OCI-LY1 (cell line): ENCODE results near the gene NR2C2.

Experiments used
- H2AFZ ChIP-seq: fragments of 200-600 bp; sonication (generic), shearing (Covaris generic); 2 replicates; pipeline ENCODE4 v1.6.0; 2014; ENCODE audit warnings: antibody characterized with exemption, mild to moderate bottlenecking, low read length
- H3F3A ChIP-seq: fragments of 200-600 bp; sonication (generic), shearing (Covaris generic); 2 replicates; pipeline ENCODE4 v1.6.0; 2014; ENCODE audit warnings: mild to moderate bottlenecking, antibody characterized with exemption, low read length, moderate library complexity; ENCODE audit not compliant: insufficient read depth
- H3K27ac ChIP-seq: fragments of 200-600 bp; sonication (generic); 2 replicates; pipeline ENCODE4 v1.5.1; 2014; ENCODE audit warnings: low read length, mixed run types, mild to moderate bottlenecking, low read depth; ENCODE audit not compliant: poor library complexity, severe bottlenecking
- H3K27me3 ChIP-seq: fragments of 200-600 bp; sonication (generic); 2 replicates; pipeline ENCODE4 v1.6.0; 2014; ENCODE audit warnings: antibody characterized with exemption, mild to moderate bottlenecking, low read length, moderate library complexity; ENCODE audit not compliant: insufficient read depth
- H3K36me3 ChIP-seq: fragments of 200-600 bp; sonication (generic); 2 replicates; pipeline ENCODE4 v1.6.1; 2014; ENCODE audit warnings: mild to moderate bottlenecking, antibody characterized with exemption, low read length, moderate library complexity, mixed read lengths; ENCODE audit not compliant: insufficient read depth
- H3K4me1 ChIP-seq: fragments of 200-600 bp; sonication (generic); 2 replicates; pipeline ENCODE4 v1.5.1; 2014; ENCODE audit warnings: mild to moderate bottlenecking, low read length, moderate library complexity; ENCODE audit not compliant: insufficient read depth, severe bottlenecking
- H3K4me2 ChIP-seq: fragments of 200-600 bp; sonication (generic), shearing (Covaris generic); 2 replicates; pipeline ENCODE4 v1.6.1; 2014; ENCODE audit warnings: low read length
- H3K4me3 ChIP-seq: fragments of 200-600 bp; sonication (generic); 2 replicates; pipeline ENCODE4 v1.5.1; 2014; ENCODE audit warnings: low read length, low read depth, mild to moderate bottlenecking, mixed read lengths; ENCODE audit not compliant: poor library complexity, severe bottlenecking
- H3K79me2 ChIP-seq: fragments of 200-600 bp; shearing (Covaris generic); 2 replicates; pipeline ENCODE4 v1.6.1; 2016; ENCODE audit warnings: mixed run types, low read length, mixed read lengths; ENCODE audit not compliant: insufficient read depth
- H3K9ac ChIP-seq: fragments of 200-600 bp; sonication (generic), shearing (Covaris generic); 2 replicates; pipeline ENCODE4 v1.6.1; 2014; ENCODE audit warnings: mild to moderate bottlenecking, low read length, mixed read lengths
- H3K9me2 ChIP-seq: fragments of 200-600 bp; sonication (generic), shearing (Covaris generic); 2 replicates; pipeline ENCODE4 v1.6.1; 2014; ENCODE audit warnings: low read depth, mild to moderate bottlenecking, low read length, mixed read lengths
- H3K9me3 ChIP-seq: fragments of 200-600 bp; shearing (Covaris generic); 2 replicates; pipeline ENCODE4 v1.6.1; 2014; ENCODE audit warnings: low read length, mixed read lengths
- H4K20me1 ChIP-seq: fragments of 200-600 bp; sonication (generic), shearing (Covaris generic); 2 replicates; pipeline ENCODE4 v1.6.0; 2016; ENCODE audit warnings: mild to moderate bottlenecking, low read length; ENCODE audit not compliant: insufficient read depth
- EZH2 ChIP-seq: fragments of 200-600 bp; sonication (generic), shearing (Covaris generic); IDR thresholded peaks from 2 replicates; pipeline ENCODE4 v1.8.0; 2017; ENCODE audit warnings: borderline replicate concordance, mixed run types, mild to moderate bottlenecking, antibody characterized with exemption, low read length, moderate library complexity, mixed read lengths
- TF ChIP-seq, protein P1 (sequence below): fragments of 200-600 bp; sonication (generic), shearing (Covaris generic); IDR thresholded peaks from 2 replicates; pipeline ENCODE4 v1.5.1; 2017; ENCODE audit warnings: mild to moderate bottlenecking, antibody characterized with exemption, low read length, moderate library complexity, mixed read lengths

The NR2C2 gene

DNA sequence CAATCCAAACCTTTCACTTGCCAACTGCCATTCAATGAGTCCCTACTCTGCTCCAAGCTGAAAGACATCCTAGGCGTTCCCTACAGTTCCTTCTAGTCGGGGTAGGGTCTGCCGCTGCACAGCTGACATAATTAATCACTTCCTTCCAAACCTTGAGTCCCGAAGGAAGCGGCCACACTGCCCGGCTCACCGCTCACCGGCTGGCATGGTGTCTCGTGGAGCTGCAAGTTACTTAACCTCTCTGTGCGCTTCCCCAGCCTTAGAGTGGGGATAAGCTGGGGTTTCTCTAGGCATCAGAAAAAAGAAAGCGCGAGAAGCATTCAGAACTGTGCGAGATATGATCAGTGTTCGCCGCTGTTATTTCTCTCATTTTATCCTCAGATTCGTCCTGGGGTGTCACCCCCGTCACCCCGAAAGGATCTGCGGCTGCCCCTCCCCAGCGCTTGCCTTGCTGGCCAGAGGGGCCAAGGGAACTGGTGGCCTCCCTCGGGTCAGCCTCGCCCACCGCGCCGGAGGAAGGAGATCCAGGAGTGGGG lies 117.0 kb downstream of the NR2C2 start:
- Histone ChIP-seq H2AFZ (no peak overlapping the region), H4K20me1 (no peaks in the 10 kb centered on the region), H3K27ac (peak overlapping the region; percentile 40), H3K4me2 (peak overlapping the region; percentile 73), H3K9me2 (no peaks in the 10 kb centered on the region), H3F3A (no peaks in the 10 kb centered on the region), H3K4me1 (peaks cover 18% of the 10 kb centered on the region), H3K9ac (peak overlapping the region; percentile 96), H3K4me3 (peak overlapping the region; percentile 93), H3K79me2 (peaks cover 37% of the 10 kb centered on the region), H3K27me3 (no peaks in the 10 kb centered on the region), H3K9me3 (no peaks in the 10 kb centered on the region), H3K36me3 (peaks cover 27% of the 10 kb centered on the region)
- TF ChIP-seq EZH2 = no peak
- TF ChIP-seq, protein P1, sequence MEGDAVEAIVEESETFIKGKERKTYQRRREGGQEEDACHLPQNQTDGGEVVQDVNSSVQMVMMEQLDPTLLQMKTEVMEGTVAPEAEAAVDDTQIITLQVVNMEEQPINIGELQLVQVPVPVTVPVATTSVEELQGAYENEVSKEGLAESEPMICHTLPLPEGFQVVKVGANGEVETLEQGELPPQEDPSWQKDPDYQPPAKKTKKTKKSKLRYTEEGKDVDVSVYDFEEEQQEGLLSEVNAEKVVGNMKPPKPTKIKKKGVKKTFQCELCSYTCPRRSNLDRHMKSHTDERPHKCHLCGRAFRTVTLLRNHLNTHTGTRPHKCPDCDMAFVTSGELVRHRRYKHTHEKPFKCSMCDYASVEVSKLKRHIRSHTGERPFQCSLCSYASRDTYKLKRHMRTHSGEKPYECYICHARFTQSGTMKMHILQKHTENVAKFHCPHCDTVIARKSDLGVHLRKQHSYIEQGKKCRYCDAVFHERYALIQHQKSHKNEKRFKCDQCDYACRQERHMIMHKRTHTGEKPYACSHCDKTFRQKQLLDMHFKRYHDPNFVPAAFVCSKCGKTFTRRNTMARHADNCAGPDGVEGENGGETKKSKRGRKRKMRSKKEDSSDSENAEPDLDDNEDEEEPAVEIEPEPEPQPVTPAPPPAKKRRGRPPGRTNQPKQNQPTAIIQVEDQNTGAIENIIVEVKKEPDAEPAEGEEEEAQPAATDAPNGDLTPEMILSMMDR = no peak

DNA sequence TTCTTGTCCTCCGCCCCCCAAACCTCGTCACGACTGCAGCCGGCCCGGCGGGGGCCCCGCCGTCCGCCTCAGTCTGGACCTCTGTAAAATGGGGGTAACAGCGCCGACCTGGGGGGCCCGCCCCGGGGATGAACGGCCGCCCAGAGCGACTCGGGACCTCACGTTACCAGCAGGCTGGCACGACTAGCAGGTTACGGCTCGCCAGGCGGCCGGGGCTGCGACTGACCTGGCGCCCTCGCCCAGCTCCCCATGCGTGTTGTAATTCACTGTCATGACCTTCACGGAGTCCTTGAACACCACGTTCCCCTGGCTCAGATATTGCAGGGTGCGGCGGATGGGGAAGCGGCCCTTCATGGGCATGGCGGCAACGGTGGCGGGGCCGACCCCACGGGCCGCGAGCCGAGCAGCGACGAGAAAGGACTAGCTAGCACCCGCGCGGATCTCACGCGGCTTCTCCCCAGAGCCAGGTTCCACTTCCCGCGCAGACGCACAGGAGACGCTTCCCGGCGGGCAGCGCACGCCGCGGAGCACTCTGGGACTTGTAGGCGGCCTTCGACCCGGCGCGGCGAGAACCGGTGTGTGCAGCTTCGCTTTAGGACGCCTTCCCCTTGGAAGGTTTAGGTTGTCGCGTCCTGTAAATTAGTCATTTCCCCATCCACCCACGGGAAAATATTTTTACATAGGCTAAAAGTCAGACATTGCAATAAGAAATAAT lies 117.6 kb downstream of the NR2C2 start, which contains the start of gene MRPS25:
Gene MRPS25, minus strand, starts transcription at position 481 of the 715 bp plus-strand sequence. Its CDS starts 121 bp downstream, at position 360.
- Histone ChIP-seq H3K79me2 (peaks cover 31% of the 10 kb centered on the region), H3K4me3 (peak within 1 kb of the TSS; percentile 93), H3K9ac (peak within 1 kb of the TSS; percentile 96), H3K4me1 (peaks cover 18% of the 10 kb centered on the region), H3K27ac (peak within 1 kb of the TSS; percentile 40), H3F3A (no peaks in the 10 kb centered on the region), H3K27me3 (no peaks in the 10 kb centered on the region), H4K20me1 (no peaks in the 10 kb centered on the region), H3K9me3 (no peaks in the 10 kb centered on the region), H3K9me2 (no peaks in the 10 kb centered on the region), H3K36me3 (peaks cover 22% of the 10 kb centered on the region), H3K4me2 (peak within 1 kb of the TSS; percentile 73), H2AFZ (peak within 1 kb of the TSS; percentile 98)
- no peak for TF ChIP-seq EZH2
- TF ChIP-seq, protein P1 = no peak

DNA sequence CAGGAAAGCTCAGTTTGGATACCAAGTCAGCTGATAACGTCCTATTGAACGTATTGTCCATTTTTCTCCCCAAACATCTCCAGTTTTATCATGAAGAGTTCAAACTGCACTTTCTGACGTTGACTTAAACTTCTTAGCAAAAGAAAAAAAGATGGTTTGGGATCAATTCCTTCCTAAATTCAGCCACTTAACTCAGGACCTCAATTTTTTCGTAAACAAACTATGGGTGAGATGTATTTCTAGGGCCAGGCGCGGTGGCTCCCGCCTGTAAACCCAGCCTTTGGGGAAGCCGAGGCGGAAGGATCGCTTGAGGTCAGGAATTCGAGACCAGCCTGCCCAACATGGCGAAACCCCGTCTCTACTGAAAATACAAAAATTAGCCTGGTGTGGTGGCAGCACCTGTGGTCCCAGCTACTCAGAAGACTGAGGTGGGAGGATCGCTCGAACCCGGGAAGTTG lies 118.2 kb downstream of the NR2C2 start:
- H3K4me3 ChIP-seq = peak overlapping the region; percentile 93
- peak overlapping the region; percentile 98 for H2AFZ ChIP-seq
- no peaks in the 10 kb centered on the region for H3F3A ChIP-seq
- peaks cover 26% of the 10 kb centered on the region for H3K36me3 ChIP-seq
- H3K9me3 ChIP-seq = no peaks in the 10 kb centered on the region
- H3K27ac ChIP-seq = no peak overlapping the region
- H3K4me1 ChIP-seq = peaks cover 18% of the 10 kb centered on the region
- no peaks in the 10 kb centered on the region for H3K27me3 ChIP-seq
- H3K4me2 ChIP-seq = peak overlapping the region; percentile 73
- TF ChIP-seq, protein P1 = no peak
- no peak for TF ChIP-seq EZH2
- peaks cover 26% of the 10 kb centered on the region for H3K79me2 ChIP-seq
- no peaks in the 10 kb centered on the region for H3K9me2 ChIP-seq
- H3K9ac ChIP-seq = peak overlapping the region; percentile 96
- no peaks in the 10 kb centered on the region for H4K20me1 ChIP-seq
